IgD-negative memory B cell (primary cell): ENCODE results near the gene ZBP1. TPM values are rescaled to one million over a fixed set of nuclear protein-coding genes. Genes with fewer than 3 reads are reported as not detected.

ENCODE experiments used
- H3K27ac Mint-ChIP-seq, 3 donors: one replicate each; pipeline ENCODE4 v1.8.0; 2020 to 2022; ENCODE audit warnings: mild to moderate bottlenecking in 3 of 3, mixed read lengths in 3 of 3, moderate library complexity in 1 of 3
- H3K27me3 Mint-ChIP-seq: one replicate; pipeline ENCODE4 v1.8.0; 2021; ENCODE audit warnings: mixed read lengths
- H3K36me3 Mint-ChIP-seq: one replicate; pipeline ENCODE4 v1.8.0; 2020; ENCODE audit warnings: mild to moderate bottlenecking, mixed read lengths
- H3K4me1 Mint-ChIP-seq, 3 donors: one replicate each; pipeline ENCODE4 v1.8.0; 2020 to 2022; ENCODE audit warnings: mixed read lengths in 3 of 3, mild to moderate bottlenecking in 1 of 3
- H3K4me3 Mint-ChIP-seq, 4 donors: one replicate each; pipeline ENCODE4 v1.8.0; 2020 to 2022; ENCODE audit warnings: mild to moderate bottlenecking in 4 of 4, mixed read lengths in 4 of 4, moderate library complexity in 3 of 4
- H3K9me3 Mint-ChIP-seq, 3 donors: one replicate each; pipeline ENCODE4 v1.8.0; 2020 to 2021; ENCODE audit warnings: mixed read lengths in 3 of 3, mild to moderate bottlenecking in 1 of 3
- polyA plus RNA-seq: library from polyadenylated mRNA; unstranded; fragments of 300-500 nt; fragmentation: Illumina TruSeq; gene quantifications from one replicate; pipeline ENCODE4 v1.2.3, GENCODE V29; 2021

ZBP1 gene
- polyA plus RNA-seq, 1 donor from 2014 or later, result 29.6 TPM

GRCh38 chr20:57621421-57622200 lies 1.4 kb upstream of the ZBP1 start:
- H3K4me1 Mint-ChIP-seq, result peaks cover 36 to 51% (median 39%) of the 10 kb centered on the region in 3 donors
- peaks cover 2% of the 10 kb centered on the region for H3K36me3 Mint-ChIP-seq
- peak overlapping the region; percentile 86 to 97 (median 92) for H3K4me3 Mint-ChIP-seq
- peak overlapping the region; percentile 94 to 98 (median 96) for H3K27ac Mint-ChIP-seq
- no peaks in the 10 kb centered on the region for H3K27me3 Mint-ChIP-seq
- H3K9me3 Mint-ChIP-seq, result peaks cover 0 to 5% (median 2%) of the 10 kb centered on the region in 3 donors

GRCh38 chr20:57620999-57621398 lies 773 bp upstream of the ZBP1 start:
- Mint-ChIP-seq H3K4me3 (peak overlapping the region; percentile 86 to 97 (median 92)), H3K36me3 (no peaks in the 10 kb centered on the region), H3K9me3 (peaks cover 0 to 5% (median 2%) of the 10 kb centered on the region in 3 donors), H3K27ac (peak overlapping the region; percentile 94 to 98 (median 96)), H3K4me1 (peaks cover 36 to 47% (median 39%) of the 10 kb centered on the region in 3 donors), H3K27me3 (no peaks in the 10 kb centered on the region)

GRCh38 chr20:57619051-57619831 lies 985 bp downstream of the ZBP1 start:
- Mint-ChIP-seq H3K9me3 (no peaks in the 10 kb centered on the region), H3K36me3 (no peaks in the 10 kb centered on the region), H3K4me1 (peaks cover 36 to 47% (median 39%) of the 10 kb centered on the region in 3 donors), H3K27ac (peak overlapping the region; percentile 94 to 98 (median 96)), H3K27me3 (no peaks in the 10 kb centered on the region), H3K4me3 (peak overlapping the region; percentile 86 to 97 (median 92))

GRCh38 chr20:57618764-57619050 lies 1.5 kb downstream of the ZBP1 start:
- H3K4me1 Mint-ChIP-seq, result peaks cover 36 to 47% (median 39%) of the 10 kb centered on the region in 3 donors

GRCh38 chr20:57618091-57618763 lies 2.0 kb downstream of the ZBP1 start:
- Mint-ChIP-seq H3K27me3 (no peaks in the 10 kb centered on the region), H3K27ac (peak overlapping the region; percentile 94 to 98 (median 96)), H3K4me1 (peaks cover 36 to 47% (median 39%) of the 10 kb centered on the region in 3 donors), H3K36me3 (no peaks in the 10 kb centered on the region), H3K4me3 (peak overlapping the region; percentile 86 to 97 (median 92)), H3K9me3 (no peaks in the 10 kb centered on the region)

More at GRCh38 chr20:57618764-57619050, 1.5 kb downstream of the ZBP1 start:
- H3K4me3 Mint-ChIP-seq, result peak overlapping the region; percentile 86 to 97 (median 92)
- no peaks in the 10 kb centered on the region for H3K36me3 Mint-ChIP-seq
- no peaks in the 10 kb centered on the region for H3K9me3 Mint-ChIP-seq
- peak overlapping the region; percentile 94 to 98 (median 96) for H3K27ac Mint-ChIP-seq
- H3K27me3 Mint-ChIP-seq, result no peaks in the 10 kb centered on the region

GRCh38 chr20:57617079-57617795 lies 3.0 kb downstream of the ZBP1 start:
- Mint-ChIP-seq H3K9me3 (no peaks in the 10 kb centered on the region), H3K4me1 (peaks cover 32 to 42% (median 34%) of the 10 kb centered on the region in 3 donors), H3K27ac (peak overlapping the region; percentile 50 to 96 (median 94)), H3K27me3 (no peaks in the 10 kb centered on the region), H3K4me3 (peak overlapping the region in 3 of 4 donors; percentile 46 to 97 (median 93)), H3K36me3 (no peaks in the 10 kb centered on the region)

GRCh38 chr20:57616143-57616951 lies 3.9 kb downstream of the ZBP1 start:
- Mint-ChIP-seq H3K4me3 (no peak overlapping the region), H3K27ac (peak overlapping the region in 2 of 3 donors; percentile 74 to 94), H3K4me1 (peaks cover 27 to 36% (median 32%) of the 10 kb centered on the region in 3 donors), H3K9me3 (no peaks in the 10 kb centered on the region), H3K36me3 (no peaks in the 10 kb centered on the region), H3K27me3 (no peaks in the 10 kb centered on the region)

- Mint-ChIP-seq H3K27ac (peak overlapping the region in 1 of 3 donors; percentile 74), H3K27me3 (no peaks in the 10 kb centered on the region), H3K4me1 (peaks cover 23 to 32% (median 24%) of the 10 kb centered on the region in 3 donors), H3K36me3 (no peaks in the 10 kb centered on the region), H3K4me3 (peak overlapping the region in 2 of 4 donors; percentile 17 to 39), H3K9me3 (no peaks in the 10 kb centered on the region)
These were observed 4.8 kb downstream of the ZBP1 start for GRCh38 chr20:57615445-57615811.

- H3K36me3 Mint-ChIP-seq, result peaks cover 1% of the 10 kb centered on the region
- H3K9me3 Mint-ChIP-seq, result no peaks in the 10 kb centered on the region
- H3K4me1 Mint-ChIP-seq, result peaks cover 21 to 33% (median 22%) of the 10 kb centered on the region in 3 donors
- no peaks in the 10 kb centered on the region for H3K27me3 Mint-ChIP-seq
- H3K27ac Mint-ChIP-seq, result peak overlapping the region in 1 of 3 donors; percentile 74
- peak overlapping the region in 1 of 4 donors; percentile 17 for H3K4me3 Mint-ChIP-seq
These were observed 5.5 kb downstream of the ZBP1 start for GRCh38 chr20:57614490-57615444.

- Mint-ChIP-seq H3K27me3 (no peaks in the 10 kb centered on the region), H3K27ac (no peak overlapping the region), H3K36me3 (peaks cover 5% of the 10 kb centered on the region), H3K4me3 (no peak overlapping the region), H3K9me3 (no peaks in the 10 kb centered on the region), H3K4me1 (peaks cover 18 to 30% (median 23%) of the 10 kb centered on the region in 3 donors)
These were observed 6.7 kb downstream of the ZBP1 start for GRCh38 chr20:57613481-57613921.

GRCh38 chr20:57612916-57613315 lies 7.3 kb downstream of the ZBP1 start:
- Mint-ChIP-seq H3K36me3 (peaks cover 5% of the 10 kb centered on the region), H3K4me3 (no peak overlapping the region), H3K4me1 (peaks cover 12 to 24% (median 18%) of the 10 kb centered on the region in 3 donors), H3K27me3 (no peaks in the 10 kb centered on the region), H3K27ac (no peak overlapping the region), H3K9me3 (no peaks in the 10 kb centered on the region)

GRCh38 chr20:57612436-57612835 lies 7.8 kb downstream of the ZBP1 start:
- H3K27ac Mint-ChIP-seq, result no peak overlapping the region
- peaks cover 9 to 26% (median 21%) of the 10 kb centered on the region in 3 donors for H3K4me1 Mint-ChIP-seq
- H3K9me3 Mint-ChIP-seq, result no peaks in the 10 kb centered on the region
- H3K36me3 Mint-ChIP-seq, result peaks cover 5% of the 10 kb centered on the region
- no peaks in the 10 kb centered on the region for H3K27me3 Mint-ChIP-seq
- H3K4me3 Mint-ChIP-seq, result peak overlapping the region in 1 of 4 donors; percentile 33
